ENCODE measurements around the gene ARHGEF7. TPM values are rescaled to one million over a fixed set of nuclear protein-coding genes. Genes with fewer than 3 reads are reported as not detected.

ARHGEF7 gene
- total RNA-seq, 3 donors from 2014 or later = 55.3 to 82.5 (median 62.6) TPM

DNA sequence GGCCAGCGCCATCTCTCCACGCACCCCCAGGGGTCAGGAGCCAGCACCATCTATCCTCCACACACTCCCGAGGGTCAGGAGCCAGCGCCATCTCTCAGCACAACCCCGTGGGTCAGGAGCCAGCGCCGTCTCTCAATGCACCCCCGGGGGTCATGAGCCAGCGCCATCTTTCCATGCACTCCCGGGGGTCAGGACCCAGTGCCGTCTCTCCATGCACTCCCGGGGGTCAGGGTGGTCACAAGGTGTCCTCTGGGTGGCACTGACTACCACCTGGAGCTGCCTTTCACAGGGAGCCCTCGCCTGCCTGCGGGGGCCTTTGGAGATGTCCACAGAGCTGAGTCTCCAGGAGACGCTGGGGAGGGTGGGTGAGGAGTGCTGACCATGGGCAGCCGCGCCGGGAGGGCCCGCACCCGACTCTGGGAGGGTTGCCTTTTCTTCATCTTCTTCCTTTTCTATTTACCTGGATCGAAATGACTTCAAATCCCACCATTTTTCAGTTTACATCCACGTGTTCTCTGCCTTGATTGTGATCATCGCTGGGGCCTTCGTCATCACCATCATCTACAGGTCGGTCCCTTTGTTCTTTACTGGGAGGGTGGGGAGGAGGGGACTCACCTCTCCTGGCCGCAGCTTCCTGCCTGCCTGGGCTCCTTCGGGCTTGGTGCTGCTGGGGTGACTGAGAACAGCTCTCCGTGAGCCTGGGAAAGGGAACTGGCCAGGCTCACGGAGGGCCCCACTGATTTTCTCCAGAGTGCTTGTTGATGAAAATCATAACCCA lies 224.4 kb downstream of the ARHGEF7 start:
- H3K9me3 ChIP-seq = no peaks in the 10 kb centered on the region
- no peaks in the 10 kb centered on the region for H3K36me3 ChIP-seq (ENCODE audit: low read depth)
- DNase-seq = no peak
- intact Hi-C loops (cut with DNase I, micrococcal nuclease) = no loop called here
- no peak overlapping the region for H3K4me3 ChIP-seq
- no peak for TF ChIP-seq CTCF (IDR thresholded peaks at IDR 0.05)
- no peaks in the 10 kb centered on the region for H3K4me1 ChIP-seq (ENCODE audit: low read depth)
- ATAC-seq = no peak

- no peak for TF ChIP-seq CTCF (IDR thresholded peaks at IDR 0.05)
- no peak overlapping the region for H3K4me3 ChIP-seq
- H3K36me3 ChIP-seq (ENCODE audit: low read depth) = no peaks in the 10 kb centered on the region
- H3K4me1 ChIP-seq (ENCODE audit: low read depth) = no peaks in the 10 kb centered on the region
- no peak for DNase-seq
- no peaks in the 10 kb centered on the region for H3K9me3 ChIP-seq
- no peak for ATAC-seq
- intact Hi-C loops (cut with DNase I, micrococcal nuclease) = no loop called here
Observed at GRCh38 chr13:111341886-111342285, 226.8 kb downstream of the ARHGEF7 start.

- H3K4me1 ChIP-seq (ENCODE audit: low read depth) = no peaks in the 10 kb centered on the region
- no peak for DNase-seq
- no peaks in the 10 kb centered on the region for H3K9me3 ChIP-seq
- intact Hi-C loops (cut with DNase I, micrococcal nuclease) = no loop called here
- no peak overlapping the region for H3K4me3 ChIP-seq
- no peaks in the 10 kb centered on the region for H3K36me3 ChIP-seq (ENCODE audit: low read depth)
- ATAC-seq = no peak
- no peak for TF ChIP-seq CTCF (IDR thresholded peaks at IDR 0.05)
Observed at GRCh38 chr13:111342721-111343120, 227.6 kb downstream of the ARHGEF7 start.

- H3K4me3 ChIP-seq = no peak overlapping the region
- no peak for TF ChIP-seq CTCF (IDR thresholded peaks at IDR 0.05)
- no peak for DNase-seq
- intact Hi-C loops (cut with DNase I, micrococcal nuclease) = no loop called here
- no peaks in the 10 kb centered on the region for H3K36me3 ChIP-seq (ENCODE audit: low read depth)
- no peaks in the 10 kb centered on the region for H3K9me3 ChIP-seq
- no peak for ATAC-seq
- no peaks in the 10 kb centered on the region for H3K4me1 ChIP-seq (ENCODE audit: low read depth)
Observed at GRCh38 chr13:111343186-111343805, 228.2 kb downstream of the ARHGEF7 start.

GRCh38 chr13:111344471-111345191 lies 229.5 kb downstream of the ARHGEF7 start:
- DNase-seq (no peak), ATAC-seq (peak; percentile 23)
- Histone ChIP-seq H3K9me3 (no peaks in the 10 kb centered on the region), H3K4me1 (ENCODE audit: low read depth) (no peaks in the 10 kb centered on the region), H3K36me3 (ENCODE audit: low read depth) (no peaks in the 10 kb centered on the region), H3K4me3 (no peak overlapping the region)
- no peak for TF ChIP-seq CTCF (IDR thresholded peaks at IDR 0.05)
- intact Hi-C loops (cut with DNase I, micrococcal nuclease) = no loop called here

Data from mucosa of descending colon (tissue), 3 donors.